NCI-H128 (cell line): ENCODE results near the gene NCOA6.
"Not testable (repeated sequence)": the region's sequence is repeated elsewhere in the genome, so short reads cannot be mapped to it uniquely, and the experiment has no call there.

ENCODE experiments used
- DNase-seq: peaks from one replicate; lab custom pipeline; 2025; ENCODE audit not compliant: unreplicated experiment; lab: John Stamatoyannopoulos, UW

NCOA6 gene

GRCh38 chr20:34831936-34832335 lies 6.5 kb upstream of the NCOA6 start:
- no peak for DNase-seq

GRCh38 chr20:34829191-34829590 lies 3.7 kb upstream of the NCOA6 start:
- DNase-seq: no peak

- peak; percentile 39 for DNase-seq
Measured at GRCh38 chr20:34824806-34825529, 483 bp downstream of the NCOA6 start.

- peak; percentile 27 for DNase-seq
Measured at GRCh38 chr20:34824452-34824805, 1.0 kb downstream of the NCOA6 start.

- no peak for DNase-seq
Measured at GRCh38 chr20:34824026-34824425, 1.4 kb downstream of the NCOA6 start.

GRCh38 chr20:34820805-34821578 lies 4.5 kb downstream of the NCOA6 start:
- no peak for DNase-seq

GRCh38 chr20:34817801-34818200 lies 7.7 kb downstream of the NCOA6 start:
- no peak for DNase-seq

- DNase-seq: no peak
Measured at GRCh38 chr20:34817072-34817471, 8.4 kb downstream of the NCOA6 start.

GRCh38 chr20:34815636-34816035 lies 9.8 kb downstream of the NCOA6 start:
- DNase-seq: no peak

GRCh38 chr20:34808583-34808982 lies 16.9 kb downstream of the NCOA6 start:
- no peak for DNase-seq

GRCh38 chr20:34807944-34808465 lies 17.4 kb downstream of the NCOA6 start:
- DNase-seq: not testable (repeated sequence)

GRCh38 chr20:34806255-34806654 lies 19.2 kb downstream of the NCOA6 start:
- DNase-seq: no peak

GRCh38 chr20:34798871-34799270 lies 26.6 kb downstream of the NCOA6 start:
- no peak for DNase-seq

GRCh38 chr20:34798328-34798727 lies 27.1 kb downstream of the NCOA6 start:
- no peak for DNase-seq

- DNase-seq: no peak
Measured at GRCh38 chr20:34797012-34797995, 28.1 kb downstream of the NCOA6 start.

GRCh38 chr20:34794006-34794585 lies 31.4 kb downstream of the NCOA6 start:
- DNase-seq: no peak

- no peak for DNase-seq
Measured at GRCh38 chr20:34792687-34793363, 32.6 kb downstream of the NCOA6 start.

- no peak for DNase-seq
Measured at GRCh38 chr20:34791289-34792020, 34.0 kb downstream of the NCOA6 start.

- DNase-seq: no peak
Measured at GRCh38 chr20:34781220-34781619, 44.2 kb downstream of the NCOA6 start.
